Measurements from ENCODE around the gene CALR3.

Gene CALR3

GRCh38 chr19:16527971-16528521 lies 32.1 kb upstream of the CALR3 start:
- H3K27ac ChIP-seq: peak overlapping the region; percentile 65
- TF ChIP-seq CTCF (conservative IDR thresholded peaks at IDR 0.05): peak; percentile 63

- H3K27ac ChIP-seq: peak overlapping the region; percentile 65
- TF ChIP-seq CTCF (conservative IDR thresholded peaks at IDR 0.05): no peak
These were observed 31.5 kb upstream of the CALR3 start for GRCh38 chr19:16527334-16527935.

GRCh38 chr19:16525751-16526481 lies 29.9 kb upstream of the CALR3 start:
- no peak for TF ChIP-seq CTCF (conservative IDR thresholded peaks at IDR 0.05)

GRCh38 chr19:16524991-16525734 lies 29.2 kb upstream of the CALR3 start:
- no peak for TF ChIP-seq CTCF (conservative IDR thresholded peaks at IDR 0.05)
- H3K27ac ChIP-seq: no peak overlapping the region

More at GRCh38 chr19:16525751-16526481, 29.9 kb upstream of the CALR3 start:
- H3K27ac ChIP-seq: peak overlapping the region; percentile 65

- H3K27ac ChIP-seq: no peak overlapping the region
- no peak for TF ChIP-seq CTCF (conservative IDR thresholded peaks at IDR 0.05)
These were observed 26.8 kb upstream of the CALR3 start for GRCh38 chr19:16522559-16523377.

GRCh38 chr19:16521715-16522289 lies 25.8 kb upstream of the CALR3 start:
- no peak overlapping the region for H3K27ac ChIP-seq
- no peak for TF ChIP-seq CTCF (conservative IDR thresholded peaks at IDR 0.05)

Measured in VCaP (cell line).